Stimulated activated effector memory CD8-positive, alpha-beta T cell treated with anti-CD3 and anti-CD28 coated beads, Interleukin-12 subunit alpha, Interleukin-12 subunit beta, amount 100 ng/mL, for 72 hours (primary cell): ENCODE data around the gene INPP5D.
"Not testable (repeated sequence)": the region's sequence is repeated elsewhere in the genome, so short reads cannot be mapped to it uniquely, and the experiment has no call there.

Source experiments
- ATAC-seq: fragments of 150-1000 bp; cut with Tn5 transposase; 2 replicates; pipeline ENCODE4 v1.10.0; 2021
- DNase-seq, 2 donors: peaks; one replicate each; pipeline ENCODE4 v3.0.0; 2021 to 2022; ENCODE audit warnings: low spot score in 2 of 2
- H3K27ac Mint-ChIP-seq: one replicate; pipeline ENCODE4 v1.8.0; 2022; ENCODE audit warnings: mild to moderate bottlenecking, mixed read lengths
- H3K36me3 Mint-ChIP-seq: one replicate; pipeline ENCODE4 v1.8.0; 2022; ENCODE audit warnings: mild to moderate bottlenecking, mixed read lengths
- H3K4me1 Mint-ChIP-seq: one replicate; pipeline ENCODE4 v1.8.0; 2022; ENCODE audit warnings: mixed read lengths
- H3K4me3 Mint-ChIP-seq: one replicate; pipeline ENCODE4 v1.8.0; 2022; ENCODE audit warnings: mild to moderate bottlenecking, mixed read lengths
- H3K9me3 Mint-ChIP-seq: one replicate; pipeline ENCODE4 v1.8.0; 2022; ENCODE audit warnings: mixed read lengths

Gene INPP5D

GRCh38 chr2:233040571-233040970, 19.6 kb upstream of the INPP5D start:
- Mint-ChIP-seq H3K27ac (no peak overlapping the region), H3K36me3 (no peaks in the 10 kb centered on the region), H3K4me3 (no peak overlapping the region), H3K4me1 (no peaks in the 10 kb centered on the region), H3K9me3 (no peaks in the 10 kb centered on the region)
- DNase-seq (no peak), ATAC-seq (no peak)

- DNase-seq (no peak), ATAC-seq (no peak)
- no peak overlapping the region for H3K4me3 Mint-ChIP-seq
- H3K27ac Mint-ChIP-seq = no peak overlapping the region
- no peaks in the 10 kb centered on the region for H3K9me3 Mint-ChIP-seq
- no peaks in the 10 kb centered on the region for H3K4me1 Mint-ChIP-seq
- H3K36me3 Mint-ChIP-seq = no peaks in the 10 kb centered on the region
Measured at GRCh38 chr2:233041722-233042323, 18.3 kb upstream of the INPP5D start.

- Mint-ChIP-seq H3K9me3 (no peaks in the 10 kb centered on the region), H3K4me3 (no peak overlapping the region), H3K36me3 (no peaks in the 10 kb centered on the region), H3K4me1 (peaks cover 5% of the 10 kb centered on the region), H3K27ac (no peak overlapping the region)
- DNase-seq = no peak
- ATAC-seq = no peak
Measured at GRCh38 chr2:233042549-233042948, 17.6 kb upstream of the INPP5D start.

- ATAC-seq (no peak), DNase-seq (no peak)
- Mint-ChIP-seq H3K9me3 (no peaks in the 10 kb centered on the region), H3K4me3 (no peak overlapping the region), H3K4me1 (peaks cover 27% of the 10 kb centered on the region), H3K27ac (no peak overlapping the region), H3K36me3 (peaks cover 5% of the 10 kb centered on the region)
Measured at GRCh38 chr2:233044974-233045605, 15.1 kb upstream of the INPP5D start.

GRCh38 chr2:233047206-233047605, 12.9 kb upstream of the INPP5D start:
- Mint-ChIP-seq H3K4me3 (no peak overlapping the region), H3K4me1 (peaks cover 42% of the 10 kb centered on the region), H3K27ac (no peak overlapping the region), H3K36me3 (peaks cover 5% of the 10 kb centered on the region), H3K9me3 (no peaks in the 10 kb centered on the region)
- no peak for DNase-seq
- no peak for ATAC-seq

- H3K27ac Mint-ChIP-seq = no peak overlapping the region
- H3K4me1 Mint-ChIP-seq = peaks cover 42% of the 10 kb centered on the region
- no peak for ATAC-seq
Measured at GRCh38 chr2:233047667-233048066, 12.5 kb upstream of the INPP5D start.

GRCh38 chr2:233048569-233049193, 11.5 kb upstream of the INPP5D start:
- Mint-ChIP-seq H3K27ac (peak overlapping the region; percentile 26), H3K9me3 (no peaks in the 10 kb centered on the region), H3K36me3 (peaks cover 5% of the 10 kb centered on the region), H3K4me1 (peaks cover 43% of the 10 kb centered on the region), H3K4me3 (no peak overlapping the region)
- DNase-seq (no peak), ATAC-seq (no peak)

More at GRCh38 chr2:233047667-233048066, 12.5 kb upstream of the INPP5D start:
- Mint-ChIP-seq H3K36me3 (peaks cover 5% of the 10 kb centered on the region), H3K9me3 (no peaks in the 10 kb centered on the region), H3K4me3 (no peak overlapping the region)
- no peak for DNase-seq

- peak overlapping the region; percentile 26 for H3K27ac Mint-ChIP-seq
- ATAC-seq = peak; percentile 64
- H3K9me3 Mint-ChIP-seq = no peaks in the 10 kb centered on the region
- no peak overlapping the region for H3K4me3 Mint-ChIP-seq
- peaks cover 5% of the 10 kb centered on the region for H3K36me3 Mint-ChIP-seq
- peaks cover 49% of the 10 kb centered on the region for H3K4me1 Mint-ChIP-seq
- DNase-seq = no peak
Measured at GRCh38 chr2:233049194-233049761, 10.9 kb upstream of the INPP5D start.

- DNase-seq (no peak), ATAC-seq (no peak)
- H3K4me3 Mint-ChIP-seq = no peak overlapping the region
- peak overlapping the region; percentile 73 for H3K27ac Mint-ChIP-seq
- no peaks in the 10 kb centered on the region for H3K9me3 Mint-ChIP-seq
- peaks cover 55% of the 10 kb centered on the region for H3K4me1 Mint-ChIP-seq
- H3K36me3 Mint-ChIP-seq = peaks cover 5% of the 10 kb centered on the region
Measured at GRCh38 chr2:233051241-233052149, 8.6 kb upstream of the INPP5D start.

- not testable (repeated sequence) for DNase-seq, H3K36me3 Mint-ChIP-seq, H3K4me3 Mint-ChIP-seq, H3K9me3 Mint-ChIP-seq, ATAC-seq, H3K27ac Mint-ChIP-seq
- H3K4me1 Mint-ChIP-seq = peaks cover 50% of the 10 kb centered on the region
Measured at GRCh38 chr2:233052517-233052916, 7.6 kb upstream of the INPP5D start.

- H3K9me3 Mint-ChIP-seq = no peaks in the 10 kb centered on the region
- ATAC-seq (peak; percentile 77), DNase-seq (peak; percentile 86 to 88)
- peaks cover 3% of the 10 kb centered on the region for H3K36me3 Mint-ChIP-seq
- no peak overlapping the region for H3K27ac Mint-ChIP-seq
- peaks cover 48% of the 10 kb centered on the region for H3K4me1 Mint-ChIP-seq
- H3K4me3 Mint-ChIP-seq = peak overlapping the region; percentile 43
Measured at GRCh38 chr2:233053928-233054784, 6.0 kb upstream of the INPP5D start.

- peaks cover 8% of the 10 kb centered on the region for H3K36me3 Mint-ChIP-seq
- peaks cover 45% of the 10 kb centered on the region for H3K4me1 Mint-ChIP-seq
- ATAC-seq = no peak
- no peak overlapping the region for H3K4me3 Mint-ChIP-seq
- no peaks in the 10 kb centered on the region for H3K9me3 Mint-ChIP-seq
- no peak overlapping the region for H3K27ac Mint-ChIP-seq
- DNase-seq = no peak
Measured at GRCh38 chr2:233055362-233055761, 4.8 kb upstream of the INPP5D start.

- H3K36me3 Mint-ChIP-seq = peaks cover 22% of the 10 kb centered on the region
- no peak for ATAC-seq
- H3K4me1 Mint-ChIP-seq = peaks cover 43% of the 10 kb centered on the region
- H3K27ac Mint-ChIP-seq = no peak overlapping the region
- no peak for DNase-seq
- no peak overlapping the region for H3K4me3 Mint-ChIP-seq
- no peaks in the 10 kb centered on the region for H3K9me3 Mint-ChIP-seq
Measured at GRCh38 chr2:233056961-233057605, 3.1 kb upstream of the INPP5D start.
